Nephron progenitor cell (in vitro differentiated cells): ENCODE results near the gene CD81.

Experiments
- DNase-seq: peaks from one replicate; pipeline ENCODE4 v3.0.0; 2021
- H3K27ac Mint-ChIP-seq: 2 replicates; pipeline ENCODE4 v1.8.0; 2021; ENCODE audit warnings: mild to moderate bottlenecking, moderate library complexity, mixed read lengths
- H3K27me3 Mint-ChIP-seq: 2 replicates; pipeline ENCODE4 v1.8.0; 2021; ENCODE audit warnings: mild to moderate bottlenecking, low read depth, mixed read lengths; ENCODE audit not compliant: poor library complexity
- H3K36me3 Mint-ChIP-seq: 2 replicates; pipeline ENCODE4 v1.8.0; 2021; ENCODE audit warnings: low read depth, mixed read lengths
- H3K4me1 Mint-ChIP-seq: 2 replicates; pipeline ENCODE4 v1.8.0; 2021; ENCODE audit warnings: mixed read lengths
- H3K4me3 Mint-ChIP-seq: 2 replicates; pipeline ENCODE4 v1.8.0; 2021; ENCODE audit warnings: mild to moderate bottlenecking, moderate library complexity, mixed read lengths
- H3K9me3 Mint-ChIP-seq: 2 replicates; pipeline ENCODE4 v1.8.0; 2021; ENCODE audit warnings: mild to moderate bottlenecking, moderate library complexity, mixed read lengths
- CTCF ChIP-seq: fragments of 200-600 bp; sonication (generic); IDR thresholded peaks from 2 replicates; pipeline ENCODE4 v1.5.0; 2021; ENCODE audit warnings: antibody characterized with exemption

The CD81 gene

GRCh38 chr11:2385156-2386151 lies 8.3 kb downstream of the CD81 start:
- H3K4me1 Mint-ChIP-seq: peaks cover 59% of the 10 kb centered on the region
- H3K27me3 Mint-ChIP-seq: no peaks in the 10 kb centered on the region
- H3K27ac Mint-ChIP-seq: peak overlapping the region; percentile 52
- no peaks in the 10 kb centered on the region for H3K9me3 Mint-ChIP-seq
- H3K36me3 Mint-ChIP-seq: no peaks in the 10 kb centered on the region
- DNase-seq: no peak
- H3K4me3 Mint-ChIP-seq: no peak overlapping the region
- no peak for TF ChIP-seq CTCF

GRCh38 chr11:2386591-2386990 lies 9.5 kb downstream of the CD81 start:
- Mint-ChIP-seq H3K27ac (no peak overlapping the region), H3K9me3 (no peaks in the 10 kb centered on the region), H3K4me1 (peaks cover 54% of the 10 kb centered on the region)

GRCh38 chr11:2387266-2387987 lies 10.3 kb downstream of the CD81 start:
- no peak for TF ChIP-seq CTCF
- H3K4me3 Mint-ChIP-seq: no peak overlapping the region
- no peaks in the 10 kb centered on the region for H3K27me3 Mint-ChIP-seq
- H3K4me1 Mint-ChIP-seq: peaks cover 50% of the 10 kb centered on the region
- no peaks in the 10 kb centered on the region for H3K9me3 Mint-ChIP-seq
- H3K27ac Mint-ChIP-seq: peak overlapping the region; percentile 61
- no peak for DNase-seq
- H3K36me3 Mint-ChIP-seq: no peaks in the 10 kb centered on the region

More at GRCh38 chr11:2386591-2386990, 9.5 kb downstream of the CD81 start:
- DNase-seq: no peak
- no peak for TF ChIP-seq CTCF
- Mint-ChIP-seq H3K36me3 (no peaks in the 10 kb centered on the region), H3K4me3 (no peak overlapping the region), H3K27me3 (no peaks in the 10 kb centered on the region)

- peaks cover 44% of the 10 kb centered on the region for H3K4me1 Mint-ChIP-seq
- peak overlapping the region; percentile 79 for H3K27ac Mint-ChIP-seq
- no peaks in the 10 kb centered on the region for H3K36me3 Mint-ChIP-seq
- no peak for TF ChIP-seq CTCF
- H3K27me3 Mint-ChIP-seq: no peaks in the 10 kb centered on the region
- no peak overlapping the region for H3K4me3 Mint-ChIP-seq
- H3K9me3 Mint-ChIP-seq: no peaks in the 10 kb centered on the region
- no peak for DNase-seq
These were observed 11.6 kb downstream of the CD81 start for GRCh38 chr11:2388431-2389376.

GRCh38 chr11:2389377-2390026 lies 12.4 kb downstream of the CD81 start:
- TF ChIP-seq CTCF: no peak
- Mint-ChIP-seq H3K9me3 (no peaks in the 10 kb centered on the region), H3K27me3 (no peaks in the 10 kb centered on the region), H3K4me1 (peaks cover 40% of the 10 kb centered on the region), H3K4me3 (no peak overlapping the region), H3K36me3 (no peaks in the 10 kb centered on the region), H3K27ac (peak overlapping the region; percentile 79)
- no peak for DNase-seq
